T-helper 2 cell treated with Interferon-gamma antibody and Interleukin-4, amounts not matched to agents 5 μg/mL and 100 μg/mL, for 36 hours (primary cell): ENCODE measurements around the gene CPVL.

Experiments used
- DNase-seq: peaks from one replicate; pipeline ENCODE4 v3.0.0; 2021; ENCODE audit warnings: low spot score
- H3K27ac Mint-ChIP-seq: one replicate; pipeline ENCODE4 v1.8.0; 2021; ENCODE audit warnings: mild to moderate bottlenecking, mixed read lengths
- H3K27me3 Mint-ChIP-seq: one replicate; pipeline ENCODE4 v1.8.0; 2021; ENCODE audit warnings: low read depth, mixed read lengths
- H3K36me3 Mint-ChIP-seq: one replicate; pipeline ENCODE4 v1.8.0; 2021; ENCODE audit warnings: low read depth, mixed read lengths
- H3K4me1 Mint-ChIP-seq: one replicate; pipeline ENCODE4 v1.8.0; 2021; ENCODE audit warnings: low read depth, mixed read lengths
- H3K4me3 Mint-ChIP-seq: one replicate; pipeline ENCODE4 v1.8.0; 2022; ENCODE audit warnings: mild to moderate bottlenecking, moderate library complexity, mixed read lengths
- H3K9me3 Mint-ChIP-seq: one replicate; pipeline ENCODE4 v1.8.0; 2021; ENCODE audit warnings: mixed read lengths

Gene CPVL

GRCh38 chr7:29019896-29020295, 126.4 kb downstream of the CPVL start:
- Mint-ChIP-seq H3K4me1 (no peaks in the 10 kb centered on the region), H3K27me3 (no peaks in the 10 kb centered on the region), H3K9me3 (peaks cover 6% of the 10 kb centered on the region), H3K27ac (no peak overlapping the region), H3K4me3 (no peak overlapping the region), H3K36me3 (no peaks in the 10 kb centered on the region)
- no peak for DNase-seq

GRCh38 chr7:29019387-29019786, 127.0 kb downstream of the CPVL start:
- H3K4me1 Mint-ChIP-seq = no peaks in the 10 kb centered on the region
- H3K36me3 Mint-ChIP-seq = no peaks in the 10 kb centered on the region
- no peak for DNase-seq
- H3K4me3 Mint-ChIP-seq = no peak overlapping the region
- H3K9me3 Mint-ChIP-seq = peaks cover 1% of the 10 kb centered on the region
- no peaks in the 10 kb centered on the region for H3K27me3 Mint-ChIP-seq
- H3K27ac Mint-ChIP-seq = no peak overlapping the region

GRCh38 chr7:29017713-29018112, 128.6 kb downstream of the CPVL start:
- Mint-ChIP-seq H3K27ac (no peak overlapping the region), H3K36me3 (no peaks in the 10 kb centered on the region), H3K4me1 (no peaks in the 10 kb centered on the region), H3K27me3 (no peaks in the 10 kb centered on the region), H3K4me3 (no peak overlapping the region), H3K9me3 (no peaks in the 10 kb centered on the region)
- no peak for DNase-seq

- no peaks in the 10 kb centered on the region for H3K4me1 Mint-ChIP-seq
- H3K27me3 Mint-ChIP-seq = no peaks in the 10 kb centered on the region
- H3K9me3 Mint-ChIP-seq = no peaks in the 10 kb centered on the region
- H3K27ac Mint-ChIP-seq = no peak overlapping the region
- no peak overlapping the region for H3K4me3 Mint-ChIP-seq
- DNase-seq = no peak
- H3K36me3 Mint-ChIP-seq = no peaks in the 10 kb centered on the region
These were observed 131.6 kb downstream of the CPVL start for GRCh38 chr7:29014725-29015124.

GRCh38 chr7:29013931-29014330, 132.4 kb downstream of the CPVL start:
- Mint-ChIP-seq H3K4me3 (no peak overlapping the region), H3K9me3 (no peaks in the 10 kb centered on the region), H3K27me3 (no peaks in the 10 kb centered on the region), H3K4me1 (no peaks in the 10 kb centered on the region), H3K36me3 (no peaks in the 10 kb centered on the region), H3K27ac (no peak overlapping the region)
- no peak for DNase-seq

GRCh38 chr7:29013082-29013695, 133.1 kb downstream of the CPVL start:
- Mint-ChIP-seq H3K4me1 (no peaks in the 10 kb centered on the region), H3K27me3 (no peaks in the 10 kb centered on the region), H3K9me3 (no peaks in the 10 kb centered on the region), H3K36me3 (no peaks in the 10 kb centered on the region), H3K27ac (no peak overlapping the region), H3K4me3 (no peak overlapping the region)
- DNase-seq = no peak

GRCh38 chr7:29009947-29010346, 136.4 kb downstream of the CPVL start:
- Mint-ChIP-seq H3K4me1 (no peaks in the 10 kb centered on the region), H3K9me3 (no peaks in the 10 kb centered on the region), H3K27me3 (no peaks in the 10 kb centered on the region), H3K27ac (no peak overlapping the region), H3K36me3 (no peaks in the 10 kb centered on the region), H3K4me3 (no peak overlapping the region)
- DNase-seq = no peak

- DNase-seq = no peak
- Mint-ChIP-seq H3K36me3 (no peaks in the 10 kb centered on the region), H3K27me3 (no peaks in the 10 kb centered on the region), H3K4me1 (no peaks in the 10 kb centered on the region), H3K4me3 (no peak overlapping the region), H3K27ac (no peak overlapping the region), H3K9me3 (no peaks in the 10 kb centered on the region)
These were observed 137.7 kb downstream of the CPVL start for GRCh38 chr7:29008590-29008989.

GRCh38 chr7:29007127-29007526, 139.2 kb downstream of the CPVL start:
- DNase-seq = no peak
- H3K27me3 Mint-ChIP-seq = peaks cover 2% of the 10 kb centered on the region
- H3K9me3 Mint-ChIP-seq = no peaks in the 10 kb centered on the region
- H3K36me3 Mint-ChIP-seq = no peaks in the 10 kb centered on the region
- H3K27ac Mint-ChIP-seq = no peak overlapping the region
- no peak overlapping the region for H3K4me3 Mint-ChIP-seq
- no peaks in the 10 kb centered on the region for H3K4me1 Mint-ChIP-seq

GRCh38 chr7:29005829-29006228, 140.5 kb downstream of the CPVL start:
- no peak for DNase-seq
- no peak overlapping the region for H3K4me3 Mint-ChIP-seq
- no peaks in the 10 kb centered on the region for H3K36me3 Mint-ChIP-seq
- peaks cover 2% of the 10 kb centered on the region for H3K27me3 Mint-ChIP-seq
- no peak overlapping the region for H3K27ac Mint-ChIP-seq
- no peaks in the 10 kb centered on the region for H3K9me3 Mint-ChIP-seq
- H3K4me1 Mint-ChIP-seq = no peaks in the 10 kb centered on the region

GRCh38 chr7:29005406-29005805, 140.9 kb downstream of the CPVL start:
- Mint-ChIP-seq H3K4me3 (no peak overlapping the region), H3K27ac (no peak overlapping the region), H3K27me3 (peaks cover 2% of the 10 kb centered on the region), H3K4me1 (no peaks in the 10 kb centered on the region), H3K36me3 (no peaks in the 10 kb centered on the region), H3K9me3 (no peaks in the 10 kb centered on the region)
- no peak for DNase-seq

- H3K9me3 Mint-ChIP-seq = no peaks in the 10 kb centered on the region
- no peaks in the 10 kb centered on the region for H3K36me3 Mint-ChIP-seq
- H3K4me1 Mint-ChIP-seq = no peaks in the 10 kb centered on the region
- peaks cover 2% of the 10 kb centered on the region for H3K27me3 Mint-ChIP-seq
- no peak overlapping the region for H3K27ac Mint-ChIP-seq
- no peak overlapping the region for H3K4me3 Mint-ChIP-seq
- no peak for DNase-seq
These were observed 142.6 kb downstream of the CPVL start for GRCh38 chr7:29003703-29004102.

GRCh38 chr7:29000717-29001076, 145.6 kb downstream of the CPVL start:
- H3K27ac Mint-ChIP-seq = no peak overlapping the region
- H3K4me1 Mint-ChIP-seq = no peaks in the 10 kb centered on the region

GRCh38 chr7:28999895-29000716, 146.2 kb downstream of the CPVL start:
- H3K27me3 Mint-ChIP-seq = peaks cover 2% of the 10 kb centered on the region
- H3K4me3 Mint-ChIP-seq = no peak overlapping the region
- no peaks in the 10 kb centered on the region for H3K36me3 Mint-ChIP-seq
- H3K27ac Mint-ChIP-seq = no peak overlapping the region
- no peaks in the 10 kb centered on the region for H3K9me3 Mint-ChIP-seq
- DNase-seq = no peak
- no peaks in the 10 kb centered on the region for H3K4me1 Mint-ChIP-seq

More at GRCh38 chr7:29000717-29001076, 145.6 kb downstream of the CPVL start:
- DNase-seq = no peak
- no peaks in the 10 kb centered on the region for H3K9me3 Mint-ChIP-seq
- no peaks in the 10 kb centered on the region for H3K36me3 Mint-ChIP-seq
- H3K4me3 Mint-ChIP-seq = no peak overlapping the region
- H3K27me3 Mint-ChIP-seq = peaks cover 2% of the 10 kb centered on the region

GRCh38 chr7:28999427-28999826, 146.9 kb downstream of the CPVL start:
- Mint-ChIP-seq H3K36me3 (no peaks in the 10 kb centered on the region), H3K4me3 (no peak overlapping the region), H3K9me3 (no peaks in the 10 kb centered on the region), H3K27ac (no peak overlapping the region), H3K4me1 (no peaks in the 10 kb centered on the region), H3K27me3 (peaks cover 2% of the 10 kb centered on the region)
- DNase-seq = no peak
